ENCODE results near the gene ABR.

ABR gene

DNA sequence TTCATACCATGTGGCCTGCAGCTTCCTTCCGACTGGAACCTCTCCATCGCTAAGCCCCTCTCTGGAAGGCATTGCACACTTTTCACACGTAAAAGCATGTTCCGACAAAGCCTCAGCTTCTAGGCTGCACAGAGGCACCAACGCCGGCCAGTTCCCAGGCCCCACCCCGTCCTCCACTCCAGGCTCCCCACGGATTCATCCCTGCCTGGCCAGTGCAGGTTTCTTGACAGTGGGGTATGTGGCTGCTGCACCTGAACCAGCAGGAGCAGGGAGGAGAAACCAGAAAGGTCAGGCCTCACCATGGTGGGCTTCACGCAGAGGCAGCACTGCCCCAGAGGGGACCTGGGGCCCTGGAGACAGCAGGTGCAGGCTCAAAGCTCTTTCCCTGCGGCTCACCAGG is 168.6 kb downstream of the ABR start:
- no peaks in the 10 kb centered on the region for H3F3A ChIP-seq (ENCODE audit: insufficient read depth, low read length)
- H3K36me3 ChIP-seq (replicated peaks; ENCODE audit: insufficient read depth, low read length) = no peaks in the 10 kb centered on the region
- no peaks in the 10 kb centered on the region for H3K27me3 ChIP-seq (replicated peaks; ENCODE audit: insufficient read depth, low read length)
- no peak overlapping the region for H3K4me2 ChIP-seq (ENCODE audit: low read depth, low read length)
- no peaks in the 10 kb centered on the region for H3K9me3 ChIP-seq (replicated peaks; ENCODE audit: insufficient read depth, low read length)
- H4K20me1 ChIP-seq (ENCODE audit: insufficient read depth, low read length) = no peaks in the 10 kb centered on the region
- H3K79me2 ChIP-seq (ENCODE audit: low read length) = no peaks in the 10 kb centered on the region
- no peak overlapping the region for H3K9ac ChIP-seq (ENCODE audit: low read length)
- no peak overlapping the region for H3K27ac ChIP-seq (ENCODE audit: low read length)
- no peaks in the 10 kb centered on the region for H3K4me1 ChIP-seq (ENCODE audit: low read length)
- H2AFZ ChIP-seq (ENCODE audit: low read length) = no peak overlapping the region
- no peak for DNase-seq
- TF ChIP-seq EZH2 (optimal IDR thresholded peaks at IDR 0.05; ENCODE audit: low read depth, low read length) (no peak), EZH2phosphoT487 (IDR thresholded peaks at IDR 0.05; ENCODE audit: low read length) (no peak)
- TF ChIP-seq, protein P1, sequence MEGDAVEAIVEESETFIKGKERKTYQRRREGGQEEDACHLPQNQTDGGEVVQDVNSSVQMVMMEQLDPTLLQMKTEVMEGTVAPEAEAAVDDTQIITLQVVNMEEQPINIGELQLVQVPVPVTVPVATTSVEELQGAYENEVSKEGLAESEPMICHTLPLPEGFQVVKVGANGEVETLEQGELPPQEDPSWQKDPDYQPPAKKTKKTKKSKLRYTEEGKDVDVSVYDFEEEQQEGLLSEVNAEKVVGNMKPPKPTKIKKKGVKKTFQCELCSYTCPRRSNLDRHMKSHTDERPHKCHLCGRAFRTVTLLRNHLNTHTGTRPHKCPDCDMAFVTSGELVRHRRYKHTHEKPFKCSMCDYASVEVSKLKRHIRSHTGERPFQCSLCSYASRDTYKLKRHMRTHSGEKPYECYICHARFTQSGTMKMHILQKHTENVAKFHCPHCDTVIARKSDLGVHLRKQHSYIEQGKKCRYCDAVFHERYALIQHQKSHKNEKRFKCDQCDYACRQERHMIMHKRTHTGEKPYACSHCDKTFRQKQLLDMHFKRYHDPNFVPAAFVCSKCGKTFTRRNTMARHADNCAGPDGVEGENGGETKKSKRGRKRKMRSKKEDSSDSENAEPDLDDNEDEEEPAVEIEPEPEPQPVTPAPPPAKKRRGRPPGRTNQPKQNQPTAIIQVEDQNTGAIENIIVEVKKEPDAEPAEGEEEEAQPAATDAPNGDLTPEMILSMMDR (IDR thresholded peaks at IDR 0.05; ENCODE audit: low read length) = no peak
- no peak overlapping the region for H3K4me3 ChIP-seq (ENCODE audit: low read length)
- H3K9me2 ChIP-seq (replicated peaks; ENCODE audit: insufficient read depth, low read length) = no peaks in the 10 kb centered on the region

DNA sequence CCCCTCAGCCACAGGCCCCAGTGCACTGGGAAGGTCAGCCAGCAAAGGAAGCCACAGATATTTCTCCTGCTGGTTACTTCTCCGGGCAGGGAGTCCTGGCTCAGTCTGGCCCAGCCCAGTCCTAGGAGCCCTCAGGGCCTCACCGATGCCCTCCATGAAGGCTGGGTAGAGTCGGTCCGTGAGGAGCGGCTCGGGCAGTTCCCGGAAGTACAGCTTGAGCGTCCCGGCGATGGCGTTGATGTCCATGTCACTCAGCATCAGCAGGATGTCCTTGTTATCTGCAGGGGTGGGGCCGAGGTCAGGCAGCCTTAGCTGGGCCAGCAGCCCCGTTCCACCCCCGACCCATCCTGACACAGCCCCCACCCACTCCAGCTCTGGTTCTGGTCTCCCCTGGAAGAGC is 169.2 kb downstream of the ABR start:
- TF ChIP-seq EZH2 (optimal IDR thresholded peaks at IDR 0.05; ENCODE audit: low read depth, low read length) = no peak
- TF ChIP-seq, protein P1 (IDR thresholded peaks at IDR 0.05; ENCODE audit: low read length) = no peak
- TF ChIP-seq EZH2phosphoT487 (IDR thresholded peaks at IDR 0.05; ENCODE audit: low read length) = no peak

DNA sequence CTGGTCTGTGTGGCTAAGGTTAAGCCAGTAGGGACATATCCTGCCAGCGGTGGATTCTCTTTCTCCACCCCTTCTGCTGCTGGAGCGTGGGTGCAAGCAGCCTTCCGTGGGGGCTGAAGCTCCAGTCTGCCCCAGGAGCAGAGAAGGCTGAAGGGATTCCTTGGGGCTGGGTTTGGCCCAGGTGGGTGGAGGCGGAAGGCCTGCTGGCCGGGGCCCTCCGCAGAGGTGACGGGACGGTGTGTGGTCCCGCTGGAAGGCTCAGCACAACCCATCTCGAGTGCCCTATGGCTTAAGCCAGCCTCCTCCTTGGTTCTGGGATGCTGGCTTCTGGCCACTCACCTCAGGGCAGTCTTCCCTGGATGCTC is 169.7 kb downstream of the ABR start:
- Histone ChIP-seq H3K4me1 (ENCODE audit: low read length) (no peaks in the 10 kb centered on the region), H3K36me3 (replicated peaks; ENCODE audit: insufficient read depth, low read length) (no peaks in the 10 kb centered on the region), H3K9me2 (replicated peaks; ENCODE audit: insufficient read depth, low read length) (no peaks in the 10 kb centered on the region), H4K20me1 (ENCODE audit: insufficient read depth, low read length) (no peaks in the 10 kb centered on the region), H3K4me3 (ENCODE audit: low read length) (no peak overlapping the region), H2AFZ (ENCODE audit: low read length) (no peak overlapping the region), H3K27me3 (replicated peaks; ENCODE audit: insufficient read depth, low read length) (no peaks in the 10 kb centered on the region), H3K9me3 (replicated peaks; ENCODE audit: insufficient read depth, low read length) (no peaks in the 10 kb centered on the region), H3F3A (ENCODE audit: insufficient read depth, low read length) (no peaks in the 10 kb centered on the region), H3K9ac (ENCODE audit: low read length) (no peak overlapping the region), H3K27ac (ENCODE audit: low read length) (no peak overlapping the region), H3K4me2 (ENCODE audit: low read depth, low read length) (no peak overlapping the region), H3K79me2 (ENCODE audit: low read length) (no peaks in the 10 kb centered on the region)
- no peak for TF ChIP-seq EZH2 (optimal IDR thresholded peaks at IDR 0.05; ENCODE audit: low read depth, low read length)
- no peak for TF ChIP-seq EZH2phosphoT487 (IDR thresholded peaks at IDR 0.05; ENCODE audit: low read length)
- no peak for DNase-seq

More for the DNA sequence above, 169.2 kb downstream of the ABR start:
- H3K4me3 ChIP-seq (ENCODE audit: low read length) = no peak overlapping the region
- no peak overlapping the region for H3K4me2 ChIP-seq (ENCODE audit: low read depth, low read length)
- H3K9me3 ChIP-seq (replicated peaks; ENCODE audit: insufficient read depth, low read length) = no peaks in the 10 kb centered on the region
- H3K79me2 ChIP-seq (ENCODE audit: low read length) = no peaks in the 10 kb centered on the region
- no peaks in the 10 kb centered on the region for H4K20me1 ChIP-seq (ENCODE audit: insufficient read depth, low read length)
- H3K27ac ChIP-seq (ENCODE audit: low read length) = no peak overlapping the region
- H2AFZ ChIP-seq (ENCODE audit: low read length) = no peak overlapping the region
- H3K9ac ChIP-seq (ENCODE audit: low read length) = no peak overlapping the region
- H3K4me1 ChIP-seq (ENCODE audit: low read length) = no peaks in the 10 kb centered on the region
- no peak for DNase-seq
- H3F3A ChIP-seq (ENCODE audit: insufficient read depth, low read length) = no peaks in the 10 kb centered on the region
- no peaks in the 10 kb centered on the region for H3K36me3 ChIP-seq (replicated peaks; ENCODE audit: insufficient read depth, low read length)
- H3K27me3 ChIP-seq (replicated peaks; ENCODE audit: insufficient read depth, low read length) = no peaks in the 10 kb centered on the region
- no peaks in the 10 kb centered on the region for H3K9me2 ChIP-seq (replicated peaks; ENCODE audit: insufficient read depth, low read length)

DNA sequence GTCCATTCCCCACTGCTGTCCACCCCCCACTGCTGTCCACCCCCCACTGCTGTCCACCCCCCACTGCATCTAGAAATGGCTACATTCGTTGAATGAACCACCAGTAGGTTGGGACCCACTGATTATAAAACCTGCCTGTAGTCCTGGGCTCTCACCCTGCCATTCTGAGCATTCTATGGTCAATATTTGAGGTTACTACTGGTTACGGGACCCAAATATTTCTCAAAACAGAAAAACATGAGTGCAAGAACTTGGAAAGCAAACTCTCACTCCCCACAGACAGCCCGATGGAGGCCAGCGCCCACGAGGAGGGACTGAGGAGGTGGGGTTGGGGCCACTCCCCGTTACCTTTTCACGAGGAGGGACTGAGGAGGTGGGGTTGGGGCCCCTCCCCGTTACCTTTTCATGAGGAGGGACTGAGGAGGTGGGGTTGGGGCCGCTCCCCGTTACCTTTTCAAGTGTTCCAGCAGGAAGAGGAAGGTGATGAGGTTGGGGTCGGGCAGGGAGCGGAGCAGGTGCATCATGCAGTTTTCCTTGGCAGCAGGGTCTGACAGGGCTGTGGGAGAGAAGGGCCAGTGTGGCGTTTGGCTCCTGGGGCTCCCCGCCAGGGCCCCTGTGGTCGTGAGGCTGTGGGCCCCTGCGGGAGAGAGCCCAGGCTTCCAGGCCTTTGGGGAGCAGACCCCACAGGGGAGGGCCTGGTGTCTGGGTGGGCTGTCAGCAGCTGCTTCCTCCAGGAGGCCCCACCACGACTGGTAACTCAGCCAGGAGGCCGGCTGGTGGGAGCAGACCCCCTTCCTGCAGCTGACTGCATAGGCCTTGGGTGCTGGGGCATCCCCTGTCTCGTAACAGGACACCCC is 170.3 kb downstream of the ABR start:
- Histone ChIP-seq H3K4me2 (ENCODE audit: low read depth, low read length) (no peak overlapping the region), H3K4me1 (ENCODE audit: low read length) (no peaks in the 10 kb centered on the region), H3K4me3 (ENCODE audit: low read length) (no peak overlapping the region), H3K27ac (ENCODE audit: low read length) (no peak overlapping the region), H3K9me2 (replicated peaks; ENCODE audit: insufficient read depth, low read length) (no peaks in the 10 kb centered on the region), H3F3A (ENCODE audit: insufficient read depth, low read length) (no peaks in the 10 kb centered on the region), H4K20me1 (ENCODE audit: insufficient read depth, low read length) (no peaks in the 10 kb centered on the region), H3K9me3 (replicated peaks; ENCODE audit: insufficient read depth, low read length) (no peaks in the 10 kb centered on the region), H3K9ac (ENCODE audit: low read length) (no peak overlapping the region), H3K36me3 (replicated peaks; ENCODE audit: insufficient read depth, low read length) (no peaks in the 10 kb centered on the region), H3K79me2 (ENCODE audit: low read length) (no peaks in the 10 kb centered on the region), H3K27me3 (replicated peaks; ENCODE audit: insufficient read depth, low read length) (no peaks in the 10 kb centered on the region), H2AFZ (ENCODE audit: low read length) (no peak overlapping the region)
- no peak for DNase-seq
- TF ChIP-seq, protein P1 (IDR thresholded peaks at IDR 0.05; ENCODE audit: low read length) = no peak
- TF ChIP-seq EZH2 (optimal IDR thresholded peaks at IDR 0.05; ENCODE audit: low read depth, low read length) (no peak), EZH2phosphoT487 (IDR thresholded peaks at IDR 0.05; ENCODE audit: low read length) (no peak)

All from MM.1S (cell line).